ENCODE measurements around the gene KCNK13.

The KCNK13 gene

DNA sequence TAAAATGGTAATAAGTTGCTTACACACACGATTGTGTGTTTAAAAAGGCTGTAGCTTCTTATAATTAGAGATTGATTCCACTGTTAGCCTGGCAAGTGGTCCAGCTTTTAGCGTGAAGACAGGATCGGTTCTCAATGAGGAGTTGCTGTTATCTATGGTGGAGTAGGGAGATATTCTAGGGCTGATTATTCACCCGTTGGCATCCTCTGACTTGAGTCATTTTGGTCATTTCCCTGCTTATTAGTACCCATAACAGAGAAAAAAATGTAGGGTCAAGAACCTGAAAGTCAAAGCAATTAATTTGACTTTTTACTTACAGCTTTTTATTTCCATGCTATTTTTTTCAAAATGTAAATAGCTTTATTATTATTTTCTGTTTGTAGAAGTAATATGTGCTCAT lies 76.0 kb downstream of the KCNK13 start:
- DNase-seq (ENCODE audit: low read depth in 1 of 2, low spot score in 1 of 2): no peak
- Histone ChIP-seq H3K4me3 (replicated peaks; ENCODE audit: insufficient read depth, low read length) (no peak overlapping the region), H3K27me3 (ENCODE audit: insufficient read depth, poor library complexity, severe bottlenecking) (no peaks in the 10 kb centered on the region), H3K27ac (replicated peaks) (no peak overlapping the region)
- no peak for TF ChIP-seq GABPA (IDR thresholded peaks at IDR 0.05; ENCODE audit: low read depth)
- TF ChIP-seq POLR2AphosphoS5 (IDR thresholded peaks at IDR 0.05; ENCODE audit: low read depth): no peak
- TF ChIP-seq, protein P1, sequence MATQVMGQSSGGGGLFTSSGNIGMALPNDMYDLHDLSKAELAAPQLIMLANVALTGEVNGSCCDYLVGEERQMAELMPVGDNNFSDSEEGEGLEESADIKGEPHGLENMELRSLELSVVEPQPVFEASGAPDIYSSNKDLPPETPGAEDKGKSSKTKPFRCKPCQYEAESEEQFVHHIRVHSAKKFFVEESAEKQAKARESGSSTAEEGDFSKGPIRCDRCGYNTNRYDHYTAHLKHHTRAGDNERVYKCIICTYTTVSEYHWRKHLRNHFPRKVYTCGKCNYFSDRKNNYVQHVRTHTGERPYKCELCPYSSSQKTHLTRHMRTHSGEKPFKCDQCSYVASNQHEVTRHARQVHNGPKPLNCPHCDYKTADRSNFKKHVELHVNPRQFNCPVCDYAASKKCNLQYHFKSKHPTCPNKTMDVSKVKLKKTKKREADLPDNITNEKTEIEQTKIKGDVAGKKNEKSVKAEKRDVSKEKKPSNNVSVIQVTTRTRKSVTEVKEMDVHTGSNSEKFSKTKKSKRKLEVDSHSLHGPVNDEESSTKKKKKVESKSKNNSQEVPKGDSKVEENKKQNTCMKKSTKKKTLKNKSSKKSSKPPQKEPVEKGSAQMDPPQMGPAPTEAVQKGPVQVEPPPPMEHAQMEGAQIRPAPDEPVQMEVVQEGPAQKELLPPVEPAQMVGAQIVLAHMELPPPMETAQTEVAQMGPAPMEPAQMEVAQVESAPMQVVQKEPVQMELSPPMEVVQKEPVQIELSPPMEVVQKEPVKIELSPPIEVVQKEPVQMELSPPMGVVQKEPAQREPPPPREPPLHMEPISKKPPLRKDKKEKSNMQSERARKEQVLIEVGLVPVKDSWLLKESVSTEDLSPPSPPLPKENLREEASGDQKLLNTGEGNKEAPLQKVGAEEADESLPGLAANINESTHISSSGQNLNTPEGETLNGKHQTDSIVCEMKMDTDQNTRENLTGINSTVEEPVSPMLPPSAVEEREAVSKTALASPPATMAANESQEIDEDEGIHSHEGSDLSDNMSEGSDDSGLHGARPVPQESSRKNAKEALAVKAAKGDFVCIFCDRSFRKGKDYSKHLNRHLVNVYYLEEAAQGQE (IDR thresholded peaks at IDR 0.05; ENCODE audit: insufficient replicate concordance, low read depth): no peak

- H3K4me3 ChIP-seq (replicated peaks; ENCODE audit: insufficient read depth, low read length): no peak overlapping the region
- H3K27ac ChIP-seq (replicated peaks): no peak overlapping the region
- TF ChIP-seq, protein P1 (IDR thresholded peaks at IDR 0.05; ENCODE audit: insufficient replicate concordance, low read depth): no peak
- TF ChIP-seq CTCF (IDR thresholded peaks at IDR 0.05; ENCODE audit: insufficient read depth, low read length) (no peak), GABPA (IDR thresholded peaks at IDR 0.05; ENCODE audit: low read depth) (no peak), POLR2AphosphoS5 (IDR thresholded peaks at IDR 0.05; ENCODE audit: low read depth) (no peak)
- DNase-seq (ENCODE audit: low read depth in 1 of 2, low spot score in 1 of 2): no peak
- H3K27me3 ChIP-seq (ENCODE audit: insufficient read depth, poor library complexity, severe bottlenecking): no peaks in the 10 kb centered on the region
Observed at GRCh38 chr14:90139199-90139598, 77.4 kb downstream of the KCNK13 start.

- no peak for DNase-seq (ENCODE audit: low read depth in 1 of 2, low spot score in 1 of 2)
- Histone ChIP-seq H3K4me3 (replicated peaks; ENCODE audit: insufficient read depth, low read length) (no peak overlapping the region), H3K27me3 (ENCODE audit: insufficient read depth, poor library complexity, severe bottlenecking) (no peaks in the 10 kb centered on the region), H3K27ac (replicated peaks) (no peak overlapping the region)
- TF ChIP-seq GABPA (IDR thresholded peaks at IDR 0.05; ENCODE audit: low read depth): no peak
- TF ChIP-seq CTCF (IDR thresholded peaks at IDR 0.05; ENCODE audit: insufficient read depth, low read length): no peak
- TF ChIP-seq, protein P1 (IDR thresholded peaks at IDR 0.05; ENCODE audit: insufficient replicate concordance, low read depth): no peak
- TF ChIP-seq POLR2AphosphoS5 (IDR thresholded peaks at IDR 0.05; ENCODE audit: low read depth): no peak
- TF ChIP-seq SPI1 (IDR thresholded peaks at IDR 0.05; ENCODE audit: borderline replicate concordance, low read depth): no peak
Observed at GRCh38 chr14:90140298-90140955, 78.6 kb downstream of the KCNK13 start.
